GM12878 (cell line): Measurements from ENCODE around the gene ZNF891. TPM values are rescaled to one million over a fixed set of nuclear protein-coding genes. Genes with fewer than 3 reads are reported as not detected.

Experiments
- ATAC-seq: fragments of 200-7000 bp; cut with Tn5 transposase; 3 replicates; pipeline ENCODE4 v1.9.1; 2020; ENCODE audit warnings: mild to moderate bottlenecking, moderate library complexity
- BruUV-seq: library from RNA; stranded (reverse); fragments of 400-500 nt; replicated peaks from 2 replicates; lab custom pipeline; 2021; lab: Mats Ljungman, UMichigan
- CTCF ChIA-PET: fragments of 300-600 bp; sonication (Branson Sonifier 250); formaldehyde crosslinking; extraction: SDS; loops from one replicate; lab custom pipeline; 2021; ENCODE audit warnings: inconsistent platforms; lab: Yijun Ruan, JAX
- POLR2A ChIA-PET: fragments of 350-600 bp; formaldehyde crosslinking; extraction: SDS; loops from one replicate; lab custom pipeline; 2021; ENCODE audit warnings: inconsistent platforms; lab: Charles Lee
- RAD21 ChIA-PET: fragments of 300-600 bp; sonication (Branson Sonifier 250); formaldehyde crosslinking; loops from one replicate; lab custom pipeline; 2023; ENCODE audit warnings: antibody characterized with exemption; ENCODE audit not compliant: unreplicated experiment; lab: Charles Lee
- SMC1A ChIA-PET: fragments of 300-600 bp; sonication (Branson Sonifier 250); formaldehyde crosslinking; loops from one replicate; lab custom pipeline; 2023; ENCODE audit not compliant: unreplicated experiment, uncharacterized antibody; lab: Charles Lee
- DNase-seq: peaks from one replicate; pipeline ENCODE4 v3.0.0-alpha.2; 2011; ENCODE audit warnings: low read depth, low spot score
- FAIRE-seq: peaks from 3 replicates; lab custom pipeline; 2011; peaks lifted over from hg19 to GRCh38; lab: Jason Lieb, UNC
- H2AFZ ChIP-seq: 2 replicates; pipeline ENCODE4 v1.6.0; 2011; ENCODE audit warnings: low read depth, low read length, control low read depth; ENCODE audit not compliant: control insufficient read depth
- H3K27ac ChIP-seq: 2 replicates; pipeline ENCODE4 v1.5.1; 2011; ENCODE audit warnings: control low read depth; ENCODE audit not compliant: control insufficient read depth, insufficient read depth
- H3K27me3 ChIP-seq, 2 experiments: replicated peaks in 1 of 2; 2 replicates each; pipeline versions ENCODE4 v1.6.0 to v1.6.1; 2011; ENCODE audit warnings: low read length in 1 of 2; ENCODE audit not compliant: control insufficient read depth in 2 of 2, insufficient read depth in 2 of 2
- H3K36me3 ChIP-seq, 2 experiments: 2 replicates each; pipeline ENCODE4 v1.5.1; 2011; ENCODE audit warnings: low read length in 1 of 2; ENCODE audit not compliant: control insufficient read depth in 2 of 2, insufficient read depth in 2 of 2
- H3K4me1 ChIP-seq: 2 replicates; pipeline ENCODE4 v1.6.1; 2011; ENCODE audit warnings: mild to moderate bottlenecking, low read length, moderate library complexity, mixed read lengths; ENCODE audit not compliant: control insufficient read depth, insufficient read depth
- H3K4me2 ChIP-seq: 2 replicates; pipeline ENCODE4 v1.6.0; 2011; ENCODE audit warnings: control low read depth; ENCODE audit not compliant: control insufficient read depth, insufficient read depth
- H3K4me3 ChIP-seq: fragments of 200-600 bp; sonication (generic); 2 replicates; pipeline ENCODE4 v1.5.1; 2016
- H3K79me2 ChIP-seq: 2 replicates; pipeline ENCODE4 v1.6.0; 2011; ENCODE audit warnings: low read length; ENCODE audit not compliant: control insufficient read depth, insufficient read depth
- H3K9ac ChIP-seq: 2 replicates; pipeline ENCODE4 v1.8.0; 2011; ENCODE audit warnings: low read length, control low read depth, mixed read lengths; ENCODE audit not compliant: control insufficient read depth, insufficient read depth
- H3K9me3 ChIP-seq: replicated peaks from 3 replicates; pipeline ENCODE4 v1.5.1; 2011; ENCODE audit warnings: mild to moderate bottlenecking, low read length; ENCODE audit not compliant: control insufficient read depth, insufficient read depth
- H4K20me1 ChIP-seq: 2 replicates; pipeline ENCODE4 v1.6.0; 2011; ENCODE audit not compliant: control insufficient read depth, insufficient read depth
- ATF2 ChIP-seq: IDR thresholded peaks from 2 replicates; pipeline ENCODE4 v1.6.1; 2012; ENCODE audit warnings: low read length, inconsistent platforms
- CBX5 ChIP-seq: sonication (generic); IDR thresholded peaks from 2 replicates; pipeline ENCODE4 v1.6.1; 2016; ENCODE audit warnings: low read depth, moderate library complexity, mild to moderate bottlenecking, inconsistent platforms
- SPI1 ChIP-seq: IDR thresholded peaks from 2 replicates; pipeline ENCODE4 v1.6.1; 2011; ENCODE audit warnings: low read depth, mild to moderate bottlenecking, low read length, moderate library complexity, borderline replicate concordance; ENCODE audit not compliant: insufficient read depth
- ZNF274 ChIP-seq: IDR thresholded peaks from one replicate; pipeline ENCODE4 v1.8.0; 2011; ENCODE audit not compliant: insufficient read length, insufficient read depth
- WGBS: methylation state at CpG from one replicate; pipeline ENCODE4 v1.1.6; 2016; ENCODE audit warnings: low lambda C conversion rate; ENCODE audit not compliant: insufficient replicate concordance, insufficient coverage; ENCODE audit errors: missing lambda C conversion rate; 5-methylcytosine and 5-hydroxymethylcytosine counted together
- in situ Hi-C: fragments of 300-500 bp; cut with MboI; formaldehyde crosslinking; loops from 9 replicates; pipeline ENCODE4 v1.14.3; 2018; ENCODE audit warnings: mixed read lengths
- intact Hi-C: fragments of 100-400 bp; cut with micrococcal nuclease; formaldehyde crosslinking; loops from one replicate; pipeline ENCODE4 v1.14.2; 2022; ENCODE audit not compliant: unreplicated experiment
- polyA plus RNA-seq, 11 experiments: library from polyadenylated mRNA; depleted of rRNA in 4 of 11; unstranded in 6 of 11; stranded (reverse) in 5 of 11; fragments of >200 nt; fragmentation: Nextera tagmentation in 4 of 11; fragmentation: Illumina TruSeq in 1 of 11; extraction: Ambion mirVana in 4 of 11; extraction: Trizol in 1 of 11; gene quantifications; 1 replicate in 1 of 11; 2 replicates in 10 of 11; pipeline versions ENCODE4 v1.2.1 to v1.2.3, GENCODE V29; 2011 to 2016; ENCODE audit warnings: inconsistent platforms in 2 of 11, missing spikeins in 2 of 11, low read depth in 1 of 11
- total RNA-seq, 4 experiments: library from RNA; depleted of rRNA in 3 of 4; stranded (reverse); fragments of >200 nt in 3 of 4; fragmentation: Illumina TruSeq in 1 of 4; extraction: Trizol in 1 of 4; gene quantifications; 2 replicates each; pipeline versions ENCODE4 v1.2.1 to v1.2.3, GENCODE V29; 2013 to 2021

Gene ZNF891
- total and polyA plus RNA-seq, 10 of the 15 experiments (the other 5 are each of a cell fraction or from before 2014, with no cell fraction given), result 0.20 to 1.1 (median 0.69) TPM

GRCh38 chr12:133105620-133106019 is 24.5 kb downstream of the ZNF891 start:
- BruUV-seq, result TSS peak; percentile 15
- Histone ChIP-seq H3K27ac (no peak overlapping the region), H3K4me2 (no peak overlapping the region), H3K27me3 (no peaks in the 10 kb centered on the region), H3K9ac (no peak overlapping the region), H3K79me2 (no peaks in the 10 kb centered on the region), H3K4me3 (no peak overlapping the region), H3K36me3 (peaks cover 0 to 14% of the 10 kb centered on the region in 2 experiments; a peak in 1 of 4 replicates), H3K4me1 (no peaks in the 10 kb centered on the region), H2AFZ (no peak overlapping the region), H3K9me3 (peaks cover 46% of the 10 kb centered on the region), H4K20me1 (no peaks in the 10 kb centered on the region)
- intact Hi-C loops, result no loop called here
- DNase-seq (no peak), FAIRE-seq (no peak), ATAC-seq (no peak)
- in situ Hi-C loops, result no loop called here
- 98% methylated on average over 3 of the region's 3 CpGs for WGBS
- POLR2A ChIA-PET, result no interaction called here
- peak; percentile 35; the same call in 1 of the 2 replicates for TF ChIP-seq CBX5
- TF ChIP-seq ATF2, result no peak
- SMC1A ChIA-PET, result interaction anchor here (0.5 kb wide), 1 partner anchor 62 kb away, joined by 4 read pairs; no protein-coding TSS in a partner anchor
- CTCF ChIA-PET, result interaction anchor here (1.2 kb wide), 1 partner anchor 76 kb away, joined by 3 read pairs; the partner anchor contains the start of gene ZNF268
- RAD21 ChIA-PET, result no interaction called here

- DNase-seq (no peak), FAIRE-seq (no peak), ATAC-seq (no peak)
- H2AFZ ChIP-seq, result no peak overlapping the region
- no peaks in the 10 kb centered on the region for H3K27me3 ChIP-seq
- peaks cover 0 to 20% of the 10 kb centered on the region in 2 experiments; a peak in 3 of 4 replicates for H3K36me3 ChIP-seq
- RAD21 ChIA-PET, result no interaction called here
- intact Hi-C loops, result loop anchor here (5.0 kb wide), 1 partner anchor 321 kb away; the partner anchor contains the start of gene ANKLE2
- CTCF ChIA-PET, result no interaction called here
- no peak overlapping the region for H3K4me2 ChIP-seq
- 63% methylated on average over 6 of the region's 6 CpGs for WGBS
- H3K9me3 ChIP-seq, result peaks cover 57% of the 10 kb centered on the region
- SMC1A ChIA-PET, result interaction anchor here (1.2 kb wide), 1 partner anchor 47 kb away, joined by 3 read pairs; the partner anchor contains the start of genes ZNF10 and ZNF891
- TF ChIP-seq ZNF274 (no peak), SPI1 (peak; percentile 71)
- POLR2A ChIA-PET, result no interaction called here
- no peaks in the 10 kb centered on the region for H4K20me1 ChIP-seq
- no TSS peak for BruUV-seq
- no peaks in the 10 kb centered on the region for H3K4me1 ChIP-seq
- H3K79me2 ChIP-seq, result peaks cover 6% of the 10 kb centered on the region
- H3K9ac ChIP-seq, result no peak overlapping the region
- no peak overlapping the region for H3K27ac ChIP-seq
- no peak overlapping the region for H3K4me3 ChIP-seq
- in situ Hi-C loops, result loop anchor here (5.0 kb wide), 1 partner anchor 96 kb away; the partner anchor contains the start of gene ZNF26
Observed at GRCh38 chr12:133083345-133083744, 46.7 kb downstream of the ZNF891 start.
